CD14-positive monocyte (primary cell): Measurements from ENCODE around the gene SAFB2. TPM values are rescaled to one million over a fixed set of nuclear protein-coding genes. Genes with fewer than 3 reads are reported as not detected.

Experiments
- DNase-seq, 3 donors: peaks; one replicate each; pipeline ENCODE4 v3.0.0-alpha.2; 2011 to 2022
- H2AFZ ChIP-seq: 2 replicates; pipeline ENCODE4 v1.6.0; 2012; ENCODE audit warnings: mild to moderate bottlenecking, low read depth, low read length, inconsistent platforms; ENCODE audit not compliant: insufficient read depth, poor library complexity, severe bottlenecking
- H3K27ac ChIP-seq, 2 donors: 1 replicate in 1 of 2; 2 replicates in 1 of 2; pipeline ENCODE4 v1.5.1; 2012 to 2013; ENCODE audit warnings: low read length in 2 of 2, control low read depth in 1 of 2, inconsistent platforms in 1 of 2, low read depth in 1 of 2, mild to moderate bottlenecking in 1 of 2
- H3K27me3 ChIP-seq, 2 donors: one replicate each; pipeline versions ENCODE4 v1.6.0 to v1.6.1; 2011 to 2013; ENCODE audit warnings: low read length in 2 of 2; ENCODE audit not compliant: control insufficient read depth in 2 of 2, insufficient read depth in 2 of 2
- H3K36me3 ChIP-seq, 2 donors: replicated peaks in 1 of 2; 1 replicate in 1 of 2; 2 replicates in 1 of 2; pipeline versions ENCODE4 v1.5.1 to v1.6.1; 2012 to 2013; ENCODE audit warnings: low read length in 2 of 2, control low read depth in 1 of 2, inconsistent platforms in 1 of 2, mild to moderate bottlenecking in 1 of 2; ENCODE audit not compliant: insufficient read depth in 2 of 2, control insufficient read depth in 1 of 2
- H3K4me1 ChIP-seq, 2 donors: 1 replicate in 1 of 2; 2 replicates in 1 of 2; pipeline versions ENCODE4 v1.5.1 to v1.6.1; 2012 to 2013; ENCODE audit warnings: low read length in 2 of 2, control low read depth in 1 of 2, inconsistent platforms in 1 of 2, mild to moderate bottlenecking in 1 of 2, moderate library complexity in 1 of 2; ENCODE audit not compliant: insufficient read depth in 2 of 2, control insufficient read depth in 1 of 2
- H3K4me2 ChIP-seq: replicated peaks from 2 replicates; pipeline ENCODE3; 2012; ENCODE audit warnings: low read length, moderate library complexity, mild to moderate bottlenecking; ENCODE audit not compliant: poor library complexity, severe bottlenecking; ENCODE audit errors: extremely low read depth
- H3K4me3 ChIP-seq, 3 experiments: fragments of 200-600 bp in 1 of 3; sonication (generic) in 1 of 3; replicated peaks in 1 of 3; 1 replicate in 2 of 3; 2 replicates in 1 of 3; pipeline ENCODE4 v1.5.1; 2011 to 2013; ENCODE audit warnings: low read length in 3 of 3, mild to moderate bottlenecking in 3 of 3, control low read depth in 2 of 3, low read depth in 2 of 3, inconsistent platforms in 1 of 3, moderate library complexity in 1 of 3
- H3K79me2 ChIP-seq: 2 replicates; pipeline ENCODE4 v1.6.0; 2012; ENCODE audit warnings: mild to moderate bottlenecking, control low read depth, inconsistent platforms, low read length, moderate library complexity; ENCODE audit not compliant: insufficient read depth
- H3K9ac ChIP-seq: 2 replicates; pipeline ENCODE4 v1.6.0; 2017; ENCODE audit warnings: low read length, mild to moderate bottlenecking; ENCODE audit not compliant: insufficient read depth, poor library complexity, severe bottlenecking
- H3K9me3 ChIP-seq, 2 donors: replicated peaks in 1 of 2; 1 replicate in 1 of 2; 2 replicates in 1 of 2; pipeline versions ENCODE4 v1.5.1 to v1.6.1; 2012 to 2013; ENCODE audit warnings: low read length in 2 of 2, control low read depth in 1 of 2; ENCODE audit not compliant: control insufficient read depth in 1 of 2, insufficient read depth in 1 of 2
- H4K20me1 ChIP-seq: 2 replicates; pipeline ENCODE4 v1.6.0; 2012; ENCODE audit warnings: mild to moderate bottlenecking, low read length, control low read depth, moderate library complexity; ENCODE audit not compliant: insufficient read depth
- H3K27ac Mint-ChIP-seq, 7 donors: one replicate each; pipeline ENCODE4 v1.8.0; 2020; ENCODE audit warnings: mild to moderate bottlenecking in 7 of 7, mixed read lengths in 7 of 7, moderate library complexity in 6 of 7, inconsistent platforms in 2 of 7
- H3K27me3 Mint-ChIP-seq, 3 donors: one replicate each; pipeline ENCODE4 v1.8.0; 2021 to 2022; ENCODE audit warnings: low read depth in 3 of 3, mild to moderate bottlenecking in 3 of 3, mixed read lengths in 3 of 3, moderate library complexity in 3 of 3, inconsistent platforms in 1 of 3
- H3K36me3 Mint-ChIP-seq, 2 donors: one replicate each; pipeline ENCODE4 v1.8.0; 2020; ENCODE audit warnings: mixed read lengths in 2 of 2, inconsistent platforms in 1 of 2, mild to moderate bottlenecking in 1 of 2
- H3K4me1 Mint-ChIP-seq: one replicate; pipeline ENCODE4 v1.8.0; 2020; ENCODE audit warnings: mild to moderate bottlenecking, mixed read lengths
- H3K4me3 Mint-ChIP-seq, 2 donors: one replicate each; pipeline ENCODE4 v1.8.0; 2020; ENCODE audit warnings: mild to moderate bottlenecking in 2 of 2, mixed read lengths in 2 of 2, moderate library complexity in 1 of 2
- H3K9me3 Mint-ChIP-seq, 7 donors: one replicate each; pipeline ENCODE4 v1.8.0; 2020 to 2022; ENCODE audit warnings: mixed read lengths in 7 of 7, mild to moderate bottlenecking in 6 of 7, moderate library complexity in 6 of 7, inconsistent platforms in 2 of 7
- CTCF ChIP-seq: fragments of 200-600 bp; IDR thresholded peaks from one replicate; pipeline ENCODE4 v1.8.0; 2022; ENCODE audit warnings: antibody characterized with exemption, mild to moderate bottlenecking
- WGBS: methylation state at CpG from one replicate; pipeline ENCODE4 v1.1.5; 2013; ENCODE audit warnings: missing lambda C conversion rate; ENCODE audit not compliant: insufficient coverage; 5-methylcytosine and 5-hydroxymethylcytosine counted together
- intact Hi-C, 2 donors: fragments of 100-400 bp; cut with micrococcal nuclease; formaldehyde crosslinking; loops; one replicate each; pipeline versions ENCODE4 v1.15.0 to v1.15.1; 2023
- polyA plus RNA-seq, 3 donors: library from polyadenylated mRNA; depleted of rRNA in 1 of 3; unstranded in 2 of 3; stranded (reverse) in 1 of 3; fragments of 300-500 nt in 2 of 3; fragments of >200 nt in 1 of 3; fragmentation: Illumina TruSeq in 2 of 3; gene quantifications; 1 replicate in 2 of 3; 2 replicates in 1 of 3; pipeline ENCODE4 v1.2.3, GENCODE V29; 2012 to 2021

Gene SAFB2
- polyA plus RNA-seq, 3 donors, result 7.5 to 53.4 (median 14.7) TPM

DNA sequence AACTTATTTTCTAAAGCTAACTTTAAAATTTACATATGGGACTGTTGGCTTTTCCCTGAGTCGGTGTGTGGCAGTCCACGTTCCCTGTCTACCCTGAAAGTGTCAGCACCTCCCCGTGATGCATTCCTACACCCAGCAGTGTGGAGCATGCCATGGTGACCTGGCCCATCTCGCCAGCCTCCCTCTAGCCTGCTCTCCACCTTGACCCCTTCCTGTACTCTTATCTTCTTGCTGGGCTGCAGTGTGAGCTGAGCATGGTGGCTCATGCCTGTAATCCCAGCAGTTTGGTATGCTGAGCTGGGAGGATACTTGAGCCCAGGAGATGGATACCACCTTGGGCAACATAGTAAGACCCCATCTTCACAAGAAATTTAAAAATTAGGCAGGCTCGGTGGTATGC lies 32.4 kb upstream of the SAFB2 start:
- H3K4me1 Mint-ChIP-seq, result no peaks in the 10 kb centered on the region
- Histone ChIP-seq H3K36me3 (peaks cover 88 to 98% of the 10 kb centered on the region in 2 donors), H3K4me3 (no peak overlapping the region), H3K4me1 (no peaks in the 10 kb centered on the region), H3K27me3 (no peaks in the 10 kb centered on the region), H3K9ac (no peak overlapping the region), H3K4me2 (no peak overlapping the region), H3K79me2 (peaks cover 4% of the 10 kb centered on the region), H4K20me1 (peaks cover 68% of the 10 kb centered on the region), H3K9me3 (no peaks in the 10 kb centered on the region), H2AFZ (no peak overlapping the region), H3K27ac (no peak overlapping the region)
- peaks cover 84 to 98% of the 10 kb centered on the region in 2 donors for H3K36me3 Mint-ChIP-seq
- H3K9me3 Mint-ChIP-seq, result no peaks in the 10 kb centered on the region
- TF ChIP-seq CTCF, result no peak
- intact Hi-C loops, result no loop called here
- no peak for DNase-seq
- H3K27ac Mint-ChIP-seq, result peak overlapping the region in 2 of 7 donors; percentile 10 to 12
- H3K27me3 Mint-ChIP-seq, result no peaks in the 10 kb centered on the region
- no peak overlapping the region for H3K4me3 Mint-ChIP-seq
- 100% methylated on average over 2 of the region's 5 CpGs for WGBS

- H3K79me2 ChIP-seq, result peaks cover 7% of the 10 kb centered on the region
- H3K4me2 ChIP-seq, result no peak overlapping the region
- no peaks in the 10 kb centered on the region for H3K9me3 ChIP-seq
- no peaks in the 10 kb centered on the region for H3K4me1 Mint-ChIP-seq
- no peak overlapping the region for H3K9ac ChIP-seq
- WGBS, result 97% methylated on average over 7 of the region's 10 CpGs
- no peaks in the 10 kb centered on the region for H3K4me1 ChIP-seq
- DNase-seq, result no peak
- H3K27ac Mint-ChIP-seq, result peak overlapping the region in 2 of 7 donors; percentile 42 to 63
- H3K27me3 Mint-ChIP-seq, result no peaks in the 10 kb centered on the region
- no peak overlapping the region for H3K4me3 ChIP-seq
- H3K27me3 ChIP-seq, result no peaks in the 10 kb centered on the region
- intact Hi-C loops, result no loop called here
- peaks cover 84 to 92% of the 10 kb centered on the region in 2 donors for H3K36me3 Mint-ChIP-seq
- H3K27ac ChIP-seq, result no peak overlapping the region
- H2AFZ ChIP-seq, result no peak overlapping the region
- TF ChIP-seq CTCF, result no peak
- no peaks in the 10 kb centered on the region for H3K9me3 Mint-ChIP-seq
- peaks cover 79% of the 10 kb centered on the region for H4K20me1 ChIP-seq
- no peak overlapping the region for H3K4me3 Mint-ChIP-seq
- H3K36me3 ChIP-seq, result peaks cover 86 to 93% of the 10 kb centered on the region in 2 donors
These were observed 29.7 kb upstream of the SAFB2 start for GRCh38 chr19:5652261-5652660.
